Subcutaneous adipose tissue (tissue), 4 donors: ENCODE measurements around the gene OCLN. TPM values are rescaled to one million over a fixed set of nuclear protein-coding genes. Genes with fewer than 3 reads are reported as not detected.

ENCODE experiments used
- total RNA-seq, 4 donors: library from RNA; depleted of rRNA; stranded (reverse); fragments of >200 nt; gene quantifications; one replicate each; pipeline ENCODE4 v1.1.0, GENCODE V29; 2016
- TF ChIP-seq, protein P1 (sequence below): fragments of 450-650 bp; IDR thresholded peaks from one replicate; pipeline ENCODE4 v1.5.1; 2016; ENCODE audit warnings: low read depth, mild to moderate bottlenecking, control low read depth, antibody characterized with exemption, moderate library complexity

OCLN gene
- total RNA-seq, 4 donors from 2014 or later = 0.44 to 3.4 (median 2.8) TPM

DNA sequence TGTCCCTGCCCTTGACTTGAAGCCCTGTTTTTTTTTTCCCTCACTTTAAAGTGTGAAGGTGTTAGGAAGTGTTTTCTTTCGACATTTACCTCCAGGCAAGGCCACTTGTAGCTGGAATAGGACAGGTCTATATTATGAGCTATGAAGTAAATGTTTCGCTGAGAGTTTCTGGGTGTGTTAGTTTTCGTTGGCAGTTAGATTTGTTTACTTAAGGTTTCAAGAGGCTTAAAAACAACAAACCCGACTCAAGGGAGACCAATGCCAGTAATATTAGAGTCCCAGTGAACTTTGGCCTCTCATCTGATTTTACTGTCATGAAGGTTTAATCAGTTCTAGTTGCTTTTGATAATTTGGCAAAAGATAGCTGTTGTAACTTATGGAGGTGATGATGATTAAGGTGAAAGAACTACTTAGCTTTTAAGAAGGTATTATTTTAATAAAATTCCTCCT lies 25.2 kb downstream of the OCLN start:
- TF ChIP-seq, protein P1, sequence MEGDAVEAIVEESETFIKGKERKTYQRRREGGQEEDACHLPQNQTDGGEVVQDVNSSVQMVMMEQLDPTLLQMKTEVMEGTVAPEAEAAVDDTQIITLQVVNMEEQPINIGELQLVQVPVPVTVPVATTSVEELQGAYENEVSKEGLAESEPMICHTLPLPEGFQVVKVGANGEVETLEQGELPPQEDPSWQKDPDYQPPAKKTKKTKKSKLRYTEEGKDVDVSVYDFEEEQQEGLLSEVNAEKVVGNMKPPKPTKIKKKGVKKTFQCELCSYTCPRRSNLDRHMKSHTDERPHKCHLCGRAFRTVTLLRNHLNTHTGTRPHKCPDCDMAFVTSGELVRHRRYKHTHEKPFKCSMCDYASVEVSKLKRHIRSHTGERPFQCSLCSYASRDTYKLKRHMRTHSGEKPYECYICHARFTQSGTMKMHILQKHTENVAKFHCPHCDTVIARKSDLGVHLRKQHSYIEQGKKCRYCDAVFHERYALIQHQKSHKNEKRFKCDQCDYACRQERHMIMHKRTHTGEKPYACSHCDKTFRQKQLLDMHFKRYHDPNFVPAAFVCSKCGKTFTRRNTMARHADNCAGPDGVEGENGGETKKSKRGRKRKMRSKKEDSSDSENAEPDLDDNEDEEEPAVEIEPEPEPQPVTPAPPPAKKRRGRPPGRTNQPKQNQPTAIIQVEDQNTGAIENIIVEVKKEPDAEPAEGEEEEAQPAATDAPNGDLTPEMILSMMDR = no peak

DNA sequence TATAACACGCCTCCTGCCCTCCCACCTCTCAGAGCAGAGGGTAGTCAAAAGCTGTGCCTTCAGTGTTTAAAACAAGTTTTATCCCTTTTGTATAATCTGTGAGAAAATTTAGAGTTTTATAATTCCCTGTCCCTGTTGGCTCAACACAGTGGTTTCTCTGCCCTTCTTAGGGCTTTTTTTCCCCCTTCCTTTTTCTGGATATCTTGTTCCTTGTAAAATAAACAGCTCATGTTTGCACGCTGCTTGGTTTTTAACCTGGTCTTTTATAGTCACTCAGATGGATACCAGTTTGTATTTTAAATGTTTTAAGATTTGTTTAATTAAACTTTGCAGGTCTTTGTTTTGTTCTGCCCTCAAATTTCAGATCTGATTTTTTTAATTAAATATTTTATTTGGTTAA lies 26.7 kb downstream of the OCLN start:
- TF ChIP-seq, protein P1 = no peak

DNA sequence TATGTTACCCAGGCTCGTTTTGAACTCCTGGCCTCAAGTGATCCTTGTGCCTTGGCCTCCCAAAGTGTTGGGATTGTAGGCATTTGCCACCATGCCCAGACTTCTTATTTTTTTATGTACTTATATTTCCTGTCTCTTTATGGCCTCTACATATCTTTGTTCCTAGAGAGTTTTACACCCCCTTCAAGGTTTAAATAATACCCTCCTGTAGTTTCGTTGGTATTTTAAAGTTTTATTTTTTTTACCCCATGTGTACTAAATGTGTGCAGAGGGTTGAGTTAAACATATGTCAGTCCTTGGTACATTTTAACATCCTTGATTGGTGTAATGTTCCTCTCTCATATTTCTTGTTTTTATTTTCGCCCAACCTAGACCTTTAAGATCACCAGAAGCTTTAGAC lies 29.4 kb downstream of the OCLN start:
- TF ChIP-seq, protein P1 = no peak

DNA sequence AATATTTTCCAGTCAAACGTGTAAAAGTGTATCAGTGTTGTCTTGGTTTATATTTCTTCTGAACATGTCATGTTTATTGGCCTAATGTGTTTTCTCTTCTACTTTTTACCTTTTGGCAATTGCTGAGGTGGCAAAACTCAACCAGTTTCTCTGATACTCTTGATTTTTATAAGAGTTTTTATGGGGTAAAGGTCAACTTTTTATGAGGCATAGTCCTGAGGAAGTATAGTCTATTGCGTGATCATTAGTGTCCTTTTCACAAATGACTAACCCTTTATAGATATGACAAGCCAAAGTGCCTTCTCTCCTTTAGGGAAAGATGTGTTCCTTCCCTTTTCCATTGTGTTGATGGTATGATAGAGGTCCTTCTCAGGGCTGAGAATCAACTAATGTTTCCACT lies 32.9 kb downstream of the OCLN start:
- TF ChIP-seq, protein P1 = no peak

DNA sequence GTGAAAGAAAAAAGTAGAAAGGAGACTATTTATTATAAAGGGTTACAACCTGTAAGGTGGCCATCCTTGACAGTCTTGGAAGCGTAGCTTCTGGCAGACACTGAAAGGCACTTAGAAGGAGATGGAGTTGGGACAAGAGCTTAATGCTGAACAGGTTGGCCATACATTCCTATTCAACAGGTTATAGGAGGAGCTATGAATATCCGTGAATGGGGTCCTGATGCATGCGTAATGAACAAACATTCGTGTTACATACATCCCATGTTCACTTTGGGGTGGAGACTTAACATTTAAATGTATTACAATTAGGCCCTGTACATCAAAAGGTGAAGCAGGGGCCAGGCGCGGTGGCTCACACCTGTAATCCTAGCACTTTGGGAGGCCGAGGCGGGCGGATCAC lies 34.1 kb downstream of the OCLN start:
- TF ChIP-seq, protein P1 = no peak

DNA sequence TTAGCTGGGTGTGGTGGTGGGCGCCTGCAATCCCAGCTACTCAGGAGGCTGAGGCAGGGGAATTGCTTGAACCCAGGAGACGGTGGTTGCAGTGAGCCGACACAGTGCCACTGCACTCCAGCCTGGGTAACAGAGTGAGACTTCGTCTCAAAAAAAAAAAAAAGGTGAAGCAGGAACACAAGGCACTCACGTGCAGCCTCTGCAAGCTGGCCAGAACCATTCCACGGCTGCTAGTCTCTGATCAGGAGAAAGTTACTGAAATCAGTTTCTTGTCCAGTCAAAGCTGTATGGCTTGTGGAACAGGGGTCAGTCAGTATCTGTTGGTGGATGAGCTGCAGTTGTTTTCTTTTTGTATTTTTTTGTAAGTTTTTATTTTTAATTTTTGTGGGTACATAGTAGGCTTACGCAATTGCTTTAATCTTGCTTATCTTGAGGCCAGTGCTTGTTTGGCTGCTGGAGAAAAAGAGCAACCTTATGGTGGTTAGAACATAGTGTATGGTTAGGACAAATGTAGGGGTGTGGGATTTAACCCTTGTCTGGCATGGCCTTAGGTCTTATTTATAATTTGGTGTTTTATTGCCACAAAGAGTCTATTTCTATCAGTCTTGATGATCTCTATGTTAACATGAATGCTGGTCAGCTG lies 34.7 kb downstream of the OCLN start:
- TF ChIP-seq, protein P1 = no peak

DNA sequence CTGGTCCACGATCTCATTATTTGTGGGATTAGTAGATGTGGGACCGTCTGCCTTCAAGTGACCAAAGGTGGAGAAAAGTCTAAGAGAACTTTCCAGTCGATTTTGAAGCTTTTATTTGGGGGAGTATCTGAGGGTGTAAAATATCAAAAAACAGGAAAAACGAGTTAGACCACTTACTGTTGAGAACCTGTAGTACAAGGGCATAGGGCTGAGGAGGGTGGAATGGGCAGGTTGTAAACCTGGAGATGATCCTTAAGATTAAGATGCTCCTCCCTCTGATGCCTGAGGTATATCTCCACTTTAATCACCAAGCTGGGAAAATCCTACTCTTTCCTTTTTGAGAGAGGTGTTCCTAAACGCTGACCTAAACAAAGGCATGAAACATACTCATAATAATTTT lies 35.4 kb downstream of the OCLN start:
- TF ChIP-seq, protein P1 = no peak
